ENCODE measurements around the gene GMDS.

DNA sequence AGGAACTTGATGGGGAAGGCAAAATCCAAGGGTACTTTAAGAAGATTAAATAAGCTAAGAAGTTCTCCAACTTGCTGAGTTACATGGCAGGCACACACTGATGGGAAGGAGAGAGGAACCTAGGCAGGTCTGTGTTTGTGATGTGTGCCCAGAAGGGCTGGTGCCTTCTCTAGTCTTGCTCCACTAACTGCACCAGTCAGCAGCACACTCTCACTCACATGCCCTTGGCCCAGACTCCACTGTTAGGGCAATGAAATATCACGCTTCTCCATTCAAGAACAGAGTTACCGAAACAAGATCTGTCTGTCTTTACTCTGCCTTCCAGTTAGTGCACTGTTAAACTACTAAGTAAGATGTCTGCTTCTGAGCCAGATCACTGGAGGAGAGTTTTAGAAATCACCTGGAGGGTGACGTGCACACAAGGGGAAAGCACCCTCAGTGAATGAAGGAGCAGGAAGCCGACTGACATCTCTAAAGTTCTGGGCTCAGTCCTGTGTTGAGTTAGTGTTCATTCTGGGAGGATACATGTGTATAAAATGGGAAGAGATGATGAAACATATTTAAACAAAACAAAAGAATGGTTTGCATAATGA lies 384.6 kb downstream of the GMDS start:
- TF ChIP-seq, protein P1, sequence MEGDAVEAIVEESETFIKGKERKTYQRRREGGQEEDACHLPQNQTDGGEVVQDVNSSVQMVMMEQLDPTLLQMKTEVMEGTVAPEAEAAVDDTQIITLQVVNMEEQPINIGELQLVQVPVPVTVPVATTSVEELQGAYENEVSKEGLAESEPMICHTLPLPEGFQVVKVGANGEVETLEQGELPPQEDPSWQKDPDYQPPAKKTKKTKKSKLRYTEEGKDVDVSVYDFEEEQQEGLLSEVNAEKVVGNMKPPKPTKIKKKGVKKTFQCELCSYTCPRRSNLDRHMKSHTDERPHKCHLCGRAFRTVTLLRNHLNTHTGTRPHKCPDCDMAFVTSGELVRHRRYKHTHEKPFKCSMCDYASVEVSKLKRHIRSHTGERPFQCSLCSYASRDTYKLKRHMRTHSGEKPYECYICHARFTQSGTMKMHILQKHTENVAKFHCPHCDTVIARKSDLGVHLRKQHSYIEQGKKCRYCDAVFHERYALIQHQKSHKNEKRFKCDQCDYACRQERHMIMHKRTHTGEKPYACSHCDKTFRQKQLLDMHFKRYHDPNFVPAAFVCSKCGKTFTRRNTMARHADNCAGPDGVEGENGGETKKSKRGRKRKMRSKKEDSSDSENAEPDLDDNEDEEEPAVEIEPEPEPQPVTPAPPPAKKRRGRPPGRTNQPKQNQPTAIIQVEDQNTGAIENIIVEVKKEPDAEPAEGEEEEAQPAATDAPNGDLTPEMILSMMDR (optimal IDR thresholded peaks at IDR 0.05 in 1 of 3, IDR thresholded peaks at IDR 0.05 in 1 of 3, conservative IDR thresholded peaks at IDR 0.05 in 1 of 3; ENCODE audit: extremely low read depth in 1 of 3, insufficient read depth in 2 of 3, low read length in 3 of 3) = no peak
- no peak for TF ChIP-seq EZH2 (IDR thresholded peaks at IDR 0.05; ENCODE audit: low read length)

All from keratinocyte (primary cell).